HG03095 (cell line): Measurements from ENCODE around the gene CHD2.
A peak's percentile ranks its signal among the peaks of the same experiment; 100 is the strongest.

ENCODE experiments used
- ATAC-seq: cut with Tn5 transposase; IDR thresholded peaks from one replicate; pipeline ENCODE4 v1.9.1; 2021; ENCODE audit warnings: moderate library complexity; ENCODE audit not compliant: unreplicated experiment

The CHD2 gene

DNA sequence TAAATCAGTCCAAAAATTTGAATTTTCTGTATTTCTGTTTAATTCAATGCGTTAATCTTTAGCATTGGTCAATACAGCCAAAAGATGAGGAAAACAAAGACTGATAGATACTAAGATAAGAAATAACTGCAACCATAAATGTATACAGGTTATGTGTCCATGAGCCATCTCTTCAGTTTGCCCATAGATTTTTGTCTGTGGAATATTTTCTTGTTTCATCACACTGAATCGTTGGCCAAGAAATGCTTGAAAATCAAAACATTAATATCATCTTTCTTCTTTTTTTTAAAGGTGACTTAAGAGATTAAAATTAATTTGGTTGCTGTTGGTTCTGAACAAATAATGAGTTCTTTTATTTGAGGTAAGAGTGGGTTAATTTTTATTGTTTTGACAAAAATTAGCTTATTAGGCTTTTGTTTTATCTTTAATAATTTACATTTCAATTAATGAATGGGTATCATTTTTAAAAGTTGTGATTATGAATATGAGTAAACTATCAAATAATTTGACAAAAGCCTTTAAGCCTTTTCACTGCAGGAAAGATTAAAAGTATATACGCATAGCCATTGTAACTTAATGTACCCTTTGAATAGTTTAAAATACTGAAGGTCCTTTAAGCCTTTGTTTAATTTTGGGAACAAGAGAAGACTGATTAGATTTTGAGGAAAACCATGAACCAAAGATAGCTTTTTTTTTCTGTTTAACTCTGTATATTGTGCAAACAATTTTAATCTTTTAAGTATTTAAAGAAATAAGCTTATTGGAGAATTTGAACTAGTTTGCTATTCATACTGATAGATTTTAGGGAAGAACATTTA, 14.7 kb upstream of the CHD2 start:
- no peak for ATAC-seq

DNA sequence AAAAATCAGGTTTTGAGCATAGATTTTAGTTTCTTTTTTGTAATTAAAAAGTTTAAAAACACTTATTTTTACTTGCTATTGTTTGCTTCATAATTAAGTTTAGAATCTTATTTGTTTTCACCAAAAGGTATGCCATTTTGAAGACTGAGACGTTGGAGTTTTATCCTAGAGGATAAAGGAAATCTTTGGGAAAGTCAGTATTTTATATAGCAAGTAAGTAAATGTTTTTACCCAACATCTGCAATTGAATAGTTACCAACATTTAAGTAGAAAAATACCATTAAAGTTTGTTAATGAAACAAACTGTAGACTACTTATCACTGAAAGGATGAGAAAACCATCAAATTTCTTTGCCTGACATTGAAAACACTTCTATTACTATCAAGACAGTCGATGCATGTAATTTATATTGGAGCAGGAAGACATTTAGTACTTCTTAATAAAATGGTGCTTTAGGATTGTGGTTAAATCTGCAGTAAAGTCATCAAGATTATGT, 14.0 kb upstream of the CHD2 start:
- no peak for ATAC-seq

DNA sequence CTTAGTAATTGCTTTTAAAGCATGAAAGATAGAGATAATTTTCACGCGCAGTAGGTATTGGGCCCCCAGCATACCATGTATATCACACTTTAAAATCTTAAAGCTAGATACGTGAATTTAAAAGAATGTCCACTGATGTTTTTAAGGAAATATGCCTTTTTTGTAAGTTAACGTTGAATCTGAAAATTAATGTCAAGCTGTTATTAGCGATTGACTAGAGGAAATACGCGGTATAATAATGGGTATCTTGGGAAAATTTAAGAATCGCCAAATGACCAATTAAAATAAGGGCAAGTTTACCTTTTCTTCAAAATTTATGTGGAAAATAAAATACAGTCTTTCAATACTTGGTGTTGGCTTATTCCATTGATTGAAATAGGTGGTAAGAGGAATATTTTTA, 13.3 kb upstream of the CHD2 start:
- no peak for ATAC-seq

DNA sequence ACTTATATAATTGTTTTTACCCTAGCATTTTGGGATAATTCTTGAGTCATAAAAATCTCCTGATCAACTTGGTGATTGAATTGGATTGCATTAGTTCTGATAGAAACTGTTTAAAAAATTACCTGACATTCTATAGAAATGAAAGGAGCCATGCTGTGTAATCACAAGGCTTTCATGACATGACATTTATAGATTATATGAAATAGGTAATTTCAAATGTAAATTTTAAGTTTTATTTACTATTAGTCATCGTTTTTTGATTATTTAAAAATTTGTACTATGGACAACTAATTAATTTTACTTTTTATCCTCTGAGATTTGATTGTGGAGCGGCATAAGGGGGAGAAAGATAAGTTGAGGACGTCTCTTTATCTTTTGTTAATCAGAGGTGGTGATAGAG, 12.3 kb upstream of the CHD2 start:
- ATAC-seq: no peak

DNA sequence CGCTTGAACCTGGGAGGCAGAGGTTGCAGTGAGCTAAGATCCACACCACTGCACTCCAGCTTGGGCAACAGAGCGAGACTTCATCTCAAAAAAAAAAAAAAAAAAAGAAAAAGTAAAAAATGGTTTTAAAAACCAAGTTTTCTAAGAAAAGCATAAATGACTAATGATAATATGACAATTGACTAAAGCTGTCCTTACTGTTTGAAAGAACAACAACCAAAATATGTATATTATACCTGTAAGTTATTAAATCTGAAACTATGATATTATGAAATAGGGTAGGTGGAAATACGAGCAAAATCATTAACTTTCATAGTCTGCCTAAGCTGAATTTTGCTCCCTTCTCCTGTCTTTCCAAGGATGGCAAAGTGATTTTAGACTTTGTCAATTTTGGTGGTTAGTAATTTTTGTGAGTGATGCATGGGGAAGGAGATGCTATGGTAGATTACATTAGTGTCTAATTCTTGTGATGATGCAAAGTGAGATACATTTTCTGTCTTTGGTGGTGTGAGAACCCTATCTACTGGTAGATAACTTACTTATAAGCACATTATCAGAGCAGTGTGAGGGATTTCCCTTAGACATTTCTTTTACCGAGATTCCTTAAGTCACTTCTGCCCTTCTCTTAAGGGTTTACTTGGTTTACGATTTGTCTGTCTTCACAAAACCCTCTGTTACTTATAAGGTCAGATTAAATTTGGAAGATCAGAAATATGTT, 10.6 kb upstream of the CHD2 start:
- ATAC-seq: no peak

DNA sequence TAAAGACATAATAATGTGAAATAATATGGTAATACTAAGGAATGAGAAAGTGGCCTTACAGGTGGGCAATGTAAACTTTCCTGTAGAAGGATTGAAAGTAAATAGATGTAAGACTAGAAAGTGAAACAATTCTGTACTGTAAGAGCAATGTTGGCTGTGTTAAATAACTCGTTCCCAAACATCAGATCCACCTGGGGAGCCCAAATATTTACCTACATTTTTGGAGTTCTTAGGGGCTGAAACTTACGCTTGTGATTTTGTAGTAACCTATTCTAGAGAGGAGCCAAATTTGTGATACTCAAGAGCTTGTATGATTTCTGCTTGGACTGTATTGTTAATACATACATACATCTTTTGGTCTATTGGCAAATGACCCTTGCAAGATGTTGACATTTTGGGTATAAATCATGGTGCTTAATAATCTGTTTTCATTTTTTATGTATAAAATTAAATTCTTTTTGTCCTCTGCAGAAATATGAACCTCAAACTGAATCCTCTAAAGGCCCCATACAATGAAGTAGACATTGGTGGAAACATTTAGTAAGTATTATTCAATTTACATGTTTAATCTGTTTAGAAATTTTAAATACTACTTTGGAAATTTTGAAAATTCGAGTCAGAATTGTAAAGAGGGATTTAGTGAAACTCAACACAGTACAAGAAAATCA, 8.5 kb upstream of the CHD2 start:
- no peak for ATAC-seq

DNA sequence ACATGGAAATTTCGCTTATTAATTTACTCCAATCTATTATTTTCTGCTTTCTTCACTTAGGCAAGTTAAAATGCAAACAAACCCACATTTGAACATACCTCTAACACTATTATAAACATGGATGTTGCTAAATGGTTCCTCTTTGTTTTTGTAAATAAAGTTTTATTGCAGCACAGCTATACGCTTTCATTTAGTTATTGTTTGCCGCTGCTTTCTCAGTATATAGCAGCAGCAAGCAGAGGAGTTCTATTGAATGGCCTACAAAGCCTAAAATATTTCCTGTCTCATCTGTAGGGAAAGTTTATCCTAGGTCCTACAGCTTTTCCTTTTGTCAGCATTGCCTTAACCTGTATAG, 7.9 kb upstream of the CHD2 start:
- ATAC-seq: no peak

DNA sequence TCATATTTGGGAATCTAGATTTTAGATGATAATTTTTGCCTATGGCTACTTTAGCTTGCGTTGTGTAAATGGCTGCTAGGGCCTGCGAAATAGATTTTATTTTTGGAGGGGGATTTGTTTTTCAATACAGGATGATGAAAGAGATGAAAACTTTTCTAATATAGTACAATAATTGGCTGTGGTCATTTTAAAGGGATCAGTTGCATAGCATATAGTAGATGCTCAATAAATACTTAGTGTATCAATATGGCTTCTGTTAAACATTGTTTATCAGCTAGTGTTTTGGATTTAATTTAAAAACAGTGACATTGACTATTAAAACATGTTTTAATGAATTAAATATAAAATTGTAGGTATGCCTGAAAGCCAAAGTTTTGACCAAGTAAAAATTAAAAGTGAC, 6.9 kb upstream of the CHD2 start:
- ATAC-seq: no peak

DNA sequence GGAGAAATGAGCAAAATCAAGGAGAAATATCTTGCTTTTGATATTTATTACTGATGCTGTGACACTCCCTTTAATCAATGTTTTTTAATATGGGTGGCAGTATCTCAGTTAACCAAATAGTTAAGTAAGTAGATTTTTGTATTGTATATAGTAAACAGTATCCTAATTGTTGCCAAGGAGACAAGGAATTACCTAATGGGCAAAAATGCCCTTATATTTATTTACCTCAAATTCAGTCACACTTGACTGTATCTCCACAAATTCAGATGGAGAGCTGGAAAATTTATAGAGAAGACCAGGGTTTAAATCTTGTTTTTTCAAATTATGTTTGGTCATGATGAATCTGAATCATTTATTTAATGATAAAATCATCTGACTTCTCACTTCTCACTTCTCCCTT, 3.6 kb upstream of the CHD2 start:
- ATAC-seq: no peak

DNA sequence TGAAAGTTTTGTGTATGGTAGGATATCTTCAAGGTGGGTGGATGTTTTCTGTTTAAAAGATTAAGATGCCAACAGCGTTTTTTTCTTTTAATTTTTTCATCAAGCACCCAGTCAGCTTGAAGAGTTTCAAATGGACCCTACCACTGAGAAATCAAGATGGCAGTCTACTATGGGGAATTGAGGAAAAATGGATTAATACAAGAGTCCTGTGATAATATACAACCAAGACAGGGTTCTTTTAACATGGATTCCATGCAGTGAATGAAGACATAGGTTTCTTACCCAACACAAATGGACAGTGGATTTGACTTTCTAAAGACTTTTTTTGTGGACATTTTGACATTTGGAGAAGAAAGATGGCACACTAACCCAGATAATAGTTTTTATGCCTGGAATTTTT, 2.5 kb upstream of the CHD2 start:
- no peak for ATAC-seq

DNA sequence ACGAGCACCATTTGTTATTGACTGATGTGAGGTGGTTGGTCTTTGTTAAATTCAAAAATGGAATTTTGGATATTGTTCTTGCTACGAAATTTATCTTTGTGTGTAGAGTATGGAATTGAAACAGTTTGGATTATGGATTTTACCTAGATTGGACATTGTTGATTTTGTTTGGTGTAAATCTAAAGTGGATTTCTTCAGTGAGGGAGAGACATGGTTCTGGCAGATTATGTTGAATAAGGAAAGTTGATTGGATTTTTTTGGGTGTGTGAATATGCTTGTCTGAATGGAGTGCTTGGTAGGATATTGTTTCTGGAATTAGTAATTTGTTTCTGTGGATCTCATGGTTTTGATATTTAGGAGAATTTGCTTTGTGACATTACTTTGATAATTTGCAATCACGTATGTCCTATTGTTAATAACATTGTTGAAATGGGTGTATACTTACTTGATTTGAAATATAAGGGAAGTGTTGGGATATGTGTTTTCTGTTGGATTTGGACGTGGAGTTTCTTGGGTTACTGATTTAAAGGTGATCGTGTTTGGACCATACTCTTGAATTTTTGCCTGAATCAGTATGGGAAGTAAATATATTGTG, 1.0 kb upstream of the CHD2 start:
- ATAC-seq: no peak

DNA sequence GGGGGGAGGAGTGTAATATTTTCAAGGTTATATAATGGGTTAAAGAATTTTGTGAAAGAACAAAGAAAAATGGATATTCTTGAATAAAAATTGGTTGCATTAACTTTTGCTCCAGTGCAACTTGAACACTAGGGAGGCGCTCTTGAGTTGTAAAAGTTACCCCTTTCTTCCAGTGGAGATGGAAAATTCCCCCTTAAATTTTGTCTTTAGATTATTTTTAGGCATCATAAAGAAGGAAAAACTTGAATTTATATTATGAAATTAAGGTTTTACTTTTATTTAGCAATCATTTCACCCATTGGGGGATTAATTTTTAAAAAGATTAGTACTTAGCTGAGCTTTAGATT, 550 bp upstream of the CHD2 start:
- no peak for ATAC-seq

DNA sequence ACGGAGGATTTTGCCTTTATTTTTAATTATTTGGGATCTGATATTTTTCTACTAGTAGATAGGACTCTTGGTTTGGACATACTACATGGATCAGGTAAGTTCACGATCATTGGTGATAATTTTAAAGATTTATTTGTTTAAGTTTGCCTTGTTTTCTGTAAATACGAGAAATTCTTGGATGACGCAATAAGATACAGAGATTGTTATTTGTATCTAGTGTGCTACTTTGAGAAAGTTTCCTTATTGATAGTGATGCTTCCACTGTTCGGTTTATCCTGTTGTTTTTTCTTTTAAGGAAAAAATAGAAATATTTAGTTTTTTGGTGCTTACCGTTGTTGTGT, 577 bp downstream of the CHD2 start:
- no peak for ATAC-seq

DNA sequence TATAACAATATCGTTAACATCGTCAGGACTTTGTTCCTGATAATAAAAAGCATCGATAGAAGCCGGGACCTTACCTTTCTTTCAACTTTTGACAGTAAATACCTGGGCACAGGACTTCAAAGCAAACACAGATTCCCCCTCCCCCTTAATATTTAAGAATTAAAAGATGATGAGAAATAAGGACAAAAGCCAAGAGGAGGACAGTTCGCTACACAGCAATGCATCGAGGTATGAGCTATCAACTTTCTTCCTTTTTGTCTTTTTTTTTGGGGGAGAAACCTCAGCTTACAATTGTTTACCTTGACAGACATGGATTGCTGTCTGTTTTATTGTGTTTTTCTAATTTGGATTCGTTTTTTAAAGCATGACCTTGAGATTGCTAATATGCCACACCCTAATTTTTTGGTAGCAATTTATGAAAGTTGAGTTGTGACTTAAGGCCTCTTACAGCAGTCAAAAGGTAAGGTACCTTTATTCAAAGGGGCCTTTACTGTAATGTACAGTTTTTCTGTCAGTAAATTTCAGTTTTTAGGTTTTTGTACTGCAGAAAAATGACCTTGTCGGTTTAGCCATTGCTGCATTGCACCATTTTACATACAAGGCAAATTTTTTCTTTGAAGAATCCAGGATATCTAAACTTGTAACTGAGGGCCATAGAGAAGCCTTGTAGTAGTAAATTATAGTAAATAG, 1.1 kb downstream of the CHD2 start:
- ATAC-seq: no peak

DNA sequence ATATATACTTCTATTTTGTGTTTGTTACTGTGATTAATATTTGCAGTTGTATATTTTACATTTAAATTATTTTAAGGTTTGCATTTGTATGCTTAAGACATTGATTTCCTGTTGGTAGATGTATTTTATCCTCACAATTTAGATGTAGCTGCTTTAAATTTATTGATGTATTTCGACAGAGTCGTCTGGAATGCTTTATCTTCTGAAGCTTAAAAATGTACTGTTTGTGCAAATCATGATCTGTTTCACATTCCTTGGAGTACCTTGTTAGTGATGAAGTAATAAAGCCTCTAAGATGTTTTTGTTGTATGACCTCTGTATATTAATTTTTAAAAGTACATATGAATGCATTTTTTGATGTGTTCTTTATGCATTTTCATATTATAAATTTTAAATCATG, 1.9 kb downstream of the CHD2 start:
- ATAC-seq: no peak

DNA sequence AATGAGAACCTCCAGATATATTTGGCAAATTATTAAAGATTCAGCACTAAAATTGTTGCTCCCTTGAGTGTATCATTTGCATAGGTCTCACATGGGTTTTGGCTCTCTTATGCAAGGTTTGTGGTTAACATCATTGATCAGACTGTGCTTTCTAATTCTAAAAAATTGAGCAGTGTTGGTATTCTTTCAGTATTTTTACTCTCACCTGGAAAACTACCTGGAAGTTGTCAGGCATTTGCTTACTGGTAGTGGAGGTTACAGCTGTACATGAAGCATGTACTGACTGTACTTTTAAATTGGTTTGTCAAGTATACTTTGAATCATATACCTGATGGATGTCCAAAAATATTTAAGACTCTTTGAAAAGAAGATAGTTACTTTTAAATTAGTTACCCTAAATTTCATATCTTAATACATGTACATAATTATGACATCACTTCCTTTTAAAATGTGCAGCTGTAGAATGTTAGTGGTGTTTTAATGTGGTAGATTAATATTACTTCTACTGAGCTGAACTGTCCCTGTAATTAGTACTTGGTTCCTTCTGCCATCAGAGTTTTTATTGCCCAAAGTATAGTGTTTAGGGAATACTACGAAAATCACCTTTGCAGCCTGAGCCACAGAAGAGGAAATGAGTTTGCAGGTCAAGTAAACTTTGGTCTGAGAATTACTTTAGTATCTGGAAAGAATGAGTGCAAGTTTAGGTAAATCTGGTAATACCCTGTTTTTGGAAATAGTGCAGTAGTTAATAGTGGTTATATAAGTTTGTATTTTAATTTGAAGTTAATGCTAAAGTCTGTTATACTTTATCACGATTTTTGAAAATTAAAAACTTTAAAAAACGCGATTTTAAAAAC, 2.8 kb downstream of the CHD2 start:
- ATAC-seq: no peak

DNA sequence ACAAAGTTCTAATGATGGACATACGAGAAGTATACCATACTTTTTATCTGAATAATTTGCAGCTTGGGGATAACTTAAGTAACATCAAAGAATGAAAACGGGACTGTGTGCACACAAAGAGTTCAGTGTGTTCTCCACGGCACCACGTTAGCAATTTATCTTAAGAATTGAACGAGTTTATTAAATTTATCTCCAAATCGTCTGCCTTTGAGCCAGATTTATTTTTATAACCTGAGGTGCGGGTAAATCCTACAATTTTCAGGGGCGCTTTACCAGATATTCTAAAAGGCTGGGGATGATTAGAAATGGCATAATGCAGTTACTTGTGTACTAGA, 3.5 kb downstream of the CHD2 start:
- ATAC-seq: no peak

DNA sequence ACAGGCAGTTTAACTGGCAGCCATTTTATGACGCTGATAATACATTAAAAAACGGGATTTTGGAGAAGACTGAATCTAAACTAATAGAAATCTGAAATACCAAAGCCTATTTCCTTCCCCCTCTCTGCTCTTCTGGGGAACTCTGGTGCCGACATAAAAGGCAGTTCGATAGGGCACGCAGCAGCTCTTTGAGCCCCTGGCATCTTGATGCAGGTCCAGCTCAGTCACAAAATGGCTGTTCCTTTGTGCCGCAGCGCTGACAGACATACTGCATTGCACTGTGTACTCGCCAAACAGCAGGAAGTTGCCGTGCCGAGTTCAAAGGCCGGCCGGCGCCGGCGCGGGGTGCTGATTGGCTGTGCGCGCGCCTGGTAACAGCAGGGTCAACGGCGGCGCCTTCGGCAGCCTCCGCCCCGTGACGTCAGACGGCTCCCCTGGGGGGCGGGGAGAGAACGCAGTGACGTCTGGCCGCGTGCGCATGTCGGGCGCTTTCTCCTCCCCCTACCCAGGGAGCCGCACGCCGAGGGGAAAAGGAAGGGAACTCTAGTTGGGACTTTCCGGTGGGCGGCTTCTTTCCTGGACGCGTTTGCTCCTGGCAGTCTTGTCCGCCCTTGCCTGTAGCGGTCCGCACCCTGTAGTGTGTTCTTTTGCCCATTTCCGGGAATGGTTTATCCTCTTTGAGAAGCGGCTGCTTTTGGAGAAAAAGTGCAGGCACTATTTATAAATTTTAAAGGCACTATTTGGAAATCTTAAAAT, 4.0 kb downstream of the CHD2 start:
- peak; percentile 77 for ATAC-seq

DNA sequence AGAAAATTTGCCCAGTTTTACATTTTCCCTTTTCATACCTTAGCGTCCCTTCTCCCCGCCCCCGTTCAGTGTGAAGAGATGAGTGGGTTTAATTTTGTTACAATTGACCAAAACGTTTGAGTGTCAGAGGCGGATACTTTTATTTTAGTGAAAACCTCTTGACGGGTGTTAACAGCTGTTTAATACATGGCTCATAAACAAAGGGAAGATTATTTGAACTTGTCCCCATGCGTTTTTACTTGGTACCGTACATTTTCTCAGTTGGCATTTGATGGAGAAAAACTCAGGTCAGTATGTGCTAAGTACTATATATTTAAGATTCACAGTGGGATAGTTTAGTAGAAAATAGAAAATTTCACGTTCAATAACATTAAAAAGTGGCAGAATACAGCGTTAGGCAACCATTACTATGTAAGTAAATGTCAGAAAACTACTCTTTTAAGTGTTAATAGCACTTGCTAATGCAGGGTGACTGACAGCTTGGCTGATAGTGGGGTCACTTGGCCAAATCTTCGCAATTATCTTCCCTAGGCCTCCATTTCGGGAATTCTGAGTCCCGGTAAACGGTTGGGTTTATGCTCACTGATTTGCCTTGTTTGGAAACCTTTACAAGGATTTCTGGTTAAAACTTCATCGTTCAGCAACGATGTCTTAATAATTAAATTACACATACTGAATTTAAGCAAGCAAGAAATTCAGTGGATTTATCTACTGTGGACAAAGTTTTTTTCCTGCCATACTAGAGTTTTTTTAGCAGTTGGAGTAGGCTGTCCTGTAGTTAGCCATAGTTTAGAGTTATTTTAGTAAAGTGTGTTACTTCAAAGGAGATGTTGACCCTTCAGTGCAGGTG, 4.8 kb downstream of the CHD2 start:
- ATAC-seq: no peak
